ENCODE results near the gene ST3GAL3. TPM values are rescaled to one million over a fixed set of nuclear protein-coding genes. Genes with fewer than 3 reads are reported as not detected.
A peak's percentile ranks its signal among the peaks of the same experiment; 100 is the strongest.

ST3GAL3 gene
- total and polyA plus RNA-seq, 2 of the 13 experiments (the other 11 are each of a cell fraction or from before 2014, with no cell fraction given), result 5.1 to 8.1 TPM

DNA sequence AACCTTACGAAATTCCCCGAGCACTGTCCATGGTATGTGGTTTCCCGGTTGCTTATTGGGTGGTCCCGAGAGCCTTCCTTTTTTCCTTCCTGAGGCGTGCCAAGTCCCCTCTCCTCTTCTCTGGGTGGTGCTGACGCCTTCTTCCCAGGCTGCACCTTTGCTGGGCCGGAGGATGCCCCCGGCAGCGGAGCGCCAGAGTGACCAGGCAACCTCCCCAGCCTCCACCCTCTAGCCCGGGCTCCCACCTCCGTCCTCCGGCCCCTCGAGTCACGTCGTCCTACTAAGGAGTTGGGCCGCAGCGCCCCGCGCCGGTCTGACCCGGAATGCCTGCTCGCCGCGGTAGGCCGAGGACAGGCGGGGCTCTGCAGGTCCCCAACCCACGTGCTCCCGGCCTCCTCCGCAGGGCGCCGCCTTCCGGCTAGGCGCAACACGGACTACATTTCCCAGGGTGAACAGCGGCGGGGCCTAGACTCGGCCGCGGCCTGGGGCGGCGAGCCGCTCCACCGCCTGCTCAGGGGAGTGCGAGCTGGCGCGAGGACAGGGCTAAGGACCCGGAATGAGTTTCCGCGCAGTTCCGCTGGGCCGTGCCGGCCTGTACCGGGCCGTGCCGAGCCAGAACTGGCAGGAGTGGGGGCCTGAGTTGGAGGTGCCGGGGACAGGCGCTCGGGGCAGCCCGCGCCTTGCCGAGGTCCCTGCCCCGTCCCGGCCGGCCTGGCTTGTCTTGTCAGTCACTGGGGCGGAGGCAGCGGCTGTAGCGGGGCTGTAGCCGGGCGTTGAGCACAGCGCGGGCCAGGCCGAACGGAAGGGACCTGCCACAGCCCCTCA, 239.1 kb downstream of the ST3GAL3 start, which contains the start of gene IPO13 (continued):
- TF ChIP-seq ZNF646 (CRISPR knock-in tag; IDR thresholded peaks at IDR 0.05) (peak; percentile 15; the same call in 1 of the 2 replicates), SAFB2 (CRISPR knock-in tag; IDR thresholded peaks at IDR 0.05; ENCODE audit: borderline replicate concordance, low read depth) (peak; percentile 78), CSRNP1 (CRISPR knock-in tag; IDR thresholded peaks at IDR 0.05) (peak; percentile 46; the same call in 1 of the 2 replicates), SP4 (CRISPR knock-in tag; IDR thresholded peaks at IDR 0.05) (peak; percentile 89), TGIF2 (CRISPR knock-in tag; IDR thresholded peaks at IDR 0.05) (peak; percentile 16; the same call in 1 of the 2 replicates), KDM2A (CRISPR knock-in tag; IDR thresholded peaks at IDR 0.05; ENCODE audit: borderline replicate concordance, low read depth) (peak; percentile 95), KDM1A (CRISPR knock-in tag; IDR thresholded peaks at IDR 0.05) (peak; percentile 65; the same call in 1 of the 2 replicates), ATM (IDR thresholded peaks at IDR 0.05; ENCODE audit: borderline replicate concordance) (no peak), JUND (CRISPR knock-in tag; IDR thresholded peaks at IDR 0.05) (no peak), KLF6 (CRISPR knock-in tag; IDR thresholded peaks at IDR 0.05) (peak; percentile 96), ZBTB3 (CRISPR knock-in tag; IDR thresholded peaks at IDR 0.05; ENCODE audit: borderline replicate concordance, low read depth) (peak; percentile 67; the same call in 1 of the 2 replicates), ZNF558 (CRISPR knock-in tag; IDR thresholded peaks at IDR 0.05; ENCODE audit: borderline replicate concordance) (peak; percentile 62), ZNF180 (CRISPR knock-in tag; IDR thresholded peaks at IDR 0.05; ENCODE audit: borderline replicate concordance, low read depth) (no peak), MBNL3 (CRISPR knock-in tag; conservative IDR thresholded peaks at IDR 0.05) (no peak), ZNF766 (CRISPR knock-in tag; IDR thresholded peaks at IDR 0.05; ENCODE audit: borderline replicate concordance) (no peak; the same call in 1 of the 2 replicates)
- TF ChIP-seq, protein P1, sequence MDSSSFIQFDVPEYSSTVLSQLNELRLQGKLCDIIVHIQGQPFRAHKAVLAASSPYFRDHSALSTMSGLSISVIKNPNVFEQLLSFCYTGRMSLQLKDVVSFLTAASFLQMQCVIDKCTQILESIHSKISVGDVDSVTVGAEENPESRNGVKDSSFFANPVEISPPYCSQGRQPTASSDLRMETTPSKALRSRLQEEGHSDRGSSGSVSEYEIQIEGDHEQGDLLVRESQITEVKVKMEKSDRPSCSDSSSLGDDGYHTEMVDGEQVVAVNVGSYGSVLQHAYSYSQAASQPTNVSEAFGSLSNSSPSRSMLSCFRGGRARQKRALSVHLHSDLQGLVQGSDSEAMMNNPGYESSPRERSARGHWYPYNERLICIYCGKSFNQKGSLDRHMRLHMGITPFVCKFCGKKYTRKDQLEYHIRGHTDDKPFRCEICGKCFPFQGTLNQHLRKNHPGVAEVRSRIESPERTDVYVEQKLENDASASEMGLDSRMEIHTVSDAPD (CRISPR knock-in tag; IDR thresholded peaks at IDR 0.05), result peak; percentile 85
- TF ChIP-seq, protein P2, sequence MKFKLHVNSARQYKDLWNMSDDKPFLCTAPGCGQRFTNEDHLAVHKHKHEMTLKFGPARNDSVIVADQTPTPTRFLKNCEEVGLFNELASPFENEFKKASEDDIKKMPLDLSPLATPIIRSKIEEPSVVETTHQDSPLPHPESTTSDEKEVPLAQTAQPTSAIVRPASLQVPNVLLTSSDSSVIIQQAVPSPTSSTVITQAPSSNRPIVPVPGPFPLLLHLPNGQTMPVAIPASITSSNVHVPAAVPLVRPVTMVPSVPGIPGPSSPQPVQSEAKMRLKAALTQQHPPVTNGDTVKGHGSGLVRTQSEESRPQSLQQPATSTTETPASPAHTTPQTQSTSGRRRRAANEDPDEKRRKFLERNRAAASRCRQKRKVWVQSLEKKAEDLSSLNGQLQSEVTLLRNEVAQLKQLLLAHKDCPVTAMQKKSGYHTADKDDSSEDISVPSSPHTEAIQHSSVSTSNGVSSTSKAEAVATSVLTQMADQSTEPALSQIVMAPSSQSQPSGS (CRISPR knock-in tag; IDR thresholded peaks at IDR 0.05), result peak; percentile 77

Measured in HepG2 (cell line).